Progenitor cell of endocrine pancreas (in vitro differentiated cells): ENCODE results near the gene SNAP29. TPM values are rescaled to one million over a fixed set of nuclear protein-coding genes. Genes with fewer than 3 reads are reported as not detected.
"Not testable (repeated sequence)": the region's sequence is repeated elsewhere in the genome, so short reads cannot be mapped to it uniquely, and the experiment has no call there.

ENCODE experiments used
- DNase-seq: peaks from one replicate; pipeline ENCODE4 v3.0.0; 2021; ENCODE audit warnings: low spot score; ENCODE audit not compliant: unreplicated experiment
- H3K27ac Mint-ChIP-seq: 2 replicates; pipeline ENCODE4 v1.8.0; 2021; ENCODE audit warnings: mild to moderate bottlenecking, moderate library complexity, mixed read lengths
- H3K27me3 Mint-ChIP-seq: 2 replicates; pipeline ENCODE4 v1.8.0; 2021; ENCODE audit warnings: mixed read lengths
- H3K36me3 Mint-ChIP-seq: 2 replicates; pipeline ENCODE4 v1.8.0; 2022; ENCODE audit warnings: mixed read lengths; ENCODE audit not compliant: insufficient read depth
- H3K4me1 Mint-ChIP-seq: 2 replicates; pipeline ENCODE4 v1.8.0; 2021; ENCODE audit warnings: low read depth, mixed read lengths
- H3K4me3 Mint-ChIP-seq: 2 replicates; pipeline ENCODE4 v1.8.0; 2021; ENCODE audit warnings: low read depth, mild to moderate bottlenecking, moderate library complexity, mixed read lengths
- H3K9me3 Mint-ChIP-seq: 2 replicates; pipeline ENCODE4 v1.8.0; 2021; ENCODE audit warnings: low read depth, mixed read lengths
- total RNA-seq: library from RNA; stranded (reverse); gene quantifications from 2 replicates; pipeline ENCODE4 v1.2.1, GENCODE V29; 2021
- TF ChIP-seq, protein P1 (sequence below): fragments of 200-600 bp; sonication (generic); IDR thresholded peaks from one replicate; pipeline ENCODE4 v1.5.0; 2021; ENCODE audit warnings: antibody characterized with exemption, mild to moderate bottlenecking; ENCODE audit not compliant: unreplicated experiment

SNAP29 gene
- total RNA-seq, 1 donor from 2014 or later: 20.6 TPM

DNA sequence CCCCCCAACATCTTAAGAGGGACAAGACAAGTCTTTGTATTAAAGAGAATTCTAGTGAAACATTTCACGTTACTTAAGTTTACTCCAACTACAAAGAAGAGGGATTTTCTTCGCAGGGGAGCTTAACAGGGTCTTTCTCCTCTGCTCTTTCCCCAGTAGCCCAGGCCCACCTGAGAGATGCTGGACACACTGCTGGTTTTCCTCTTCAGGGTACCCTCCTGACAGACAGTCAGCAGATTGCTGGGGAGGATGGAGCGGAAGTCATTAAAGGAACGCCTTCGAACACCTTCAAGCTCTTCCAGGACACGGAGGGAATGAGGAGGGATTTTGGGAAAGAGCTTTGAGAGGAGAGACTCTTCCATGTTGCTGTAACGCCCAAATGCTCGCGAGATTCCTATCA is 39.3 kb upstream of the SNAP29 start:
- H3K27me3 Mint-ChIP-seq: no peaks in the 10 kb centered on the region
- TF ChIP-seq, protein P1, sequence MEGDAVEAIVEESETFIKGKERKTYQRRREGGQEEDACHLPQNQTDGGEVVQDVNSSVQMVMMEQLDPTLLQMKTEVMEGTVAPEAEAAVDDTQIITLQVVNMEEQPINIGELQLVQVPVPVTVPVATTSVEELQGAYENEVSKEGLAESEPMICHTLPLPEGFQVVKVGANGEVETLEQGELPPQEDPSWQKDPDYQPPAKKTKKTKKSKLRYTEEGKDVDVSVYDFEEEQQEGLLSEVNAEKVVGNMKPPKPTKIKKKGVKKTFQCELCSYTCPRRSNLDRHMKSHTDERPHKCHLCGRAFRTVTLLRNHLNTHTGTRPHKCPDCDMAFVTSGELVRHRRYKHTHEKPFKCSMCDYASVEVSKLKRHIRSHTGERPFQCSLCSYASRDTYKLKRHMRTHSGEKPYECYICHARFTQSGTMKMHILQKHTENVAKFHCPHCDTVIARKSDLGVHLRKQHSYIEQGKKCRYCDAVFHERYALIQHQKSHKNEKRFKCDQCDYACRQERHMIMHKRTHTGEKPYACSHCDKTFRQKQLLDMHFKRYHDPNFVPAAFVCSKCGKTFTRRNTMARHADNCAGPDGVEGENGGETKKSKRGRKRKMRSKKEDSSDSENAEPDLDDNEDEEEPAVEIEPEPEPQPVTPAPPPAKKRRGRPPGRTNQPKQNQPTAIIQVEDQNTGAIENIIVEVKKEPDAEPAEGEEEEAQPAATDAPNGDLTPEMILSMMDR: no peak
- no peak overlapping the region for H3K4me3 Mint-ChIP-seq
- DNase-seq: no peak
- H3K9me3 Mint-ChIP-seq: no peaks in the 10 kb centered on the region
- H3K36me3 Mint-ChIP-seq: peaks cover 10% of the 10 kb centered on the region
- H3K4me1 Mint-ChIP-seq: no peaks in the 10 kb centered on the region
- peak overlapping the region; percentile 13 for H3K27ac Mint-ChIP-seq

DNA sequence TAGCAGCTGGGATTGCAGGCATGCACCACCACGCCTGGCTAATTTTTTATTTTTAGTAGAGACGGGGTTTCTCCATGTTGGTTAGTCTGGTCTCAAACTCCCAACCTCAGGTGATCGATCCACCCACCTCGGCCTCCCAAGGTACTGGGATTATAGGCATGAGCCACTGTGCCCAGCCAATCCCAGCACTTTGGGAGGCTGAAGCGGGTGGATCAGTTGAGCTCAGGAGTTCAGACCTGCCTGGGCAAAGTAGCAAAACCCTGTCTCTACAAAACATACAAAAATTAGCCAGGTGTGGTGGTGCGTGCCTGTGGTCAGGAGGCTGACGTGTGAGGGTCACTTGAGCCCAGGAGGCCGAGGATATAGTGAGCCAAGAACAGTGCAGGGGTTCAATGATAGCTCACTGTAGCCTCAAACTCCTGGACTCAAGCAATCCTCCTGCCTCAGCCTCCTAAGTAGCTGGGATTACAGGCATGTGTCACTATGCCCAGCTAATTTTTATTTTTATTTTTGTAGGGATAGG is 37.0 kb upstream of the SNAP29 start:
- H3K9me3 Mint-ChIP-seq, DNase-seq, H3K27me3 Mint-ChIP-seq, H3K4me1 Mint-ChIP-seq, H3K4me3 Mint-ChIP-seq, H3K27ac Mint-ChIP-seq: not testable (repeated sequence)
- H3K36me3 Mint-ChIP-seq: peaks cover 13% of the 10 kb centered on the region

DNA sequence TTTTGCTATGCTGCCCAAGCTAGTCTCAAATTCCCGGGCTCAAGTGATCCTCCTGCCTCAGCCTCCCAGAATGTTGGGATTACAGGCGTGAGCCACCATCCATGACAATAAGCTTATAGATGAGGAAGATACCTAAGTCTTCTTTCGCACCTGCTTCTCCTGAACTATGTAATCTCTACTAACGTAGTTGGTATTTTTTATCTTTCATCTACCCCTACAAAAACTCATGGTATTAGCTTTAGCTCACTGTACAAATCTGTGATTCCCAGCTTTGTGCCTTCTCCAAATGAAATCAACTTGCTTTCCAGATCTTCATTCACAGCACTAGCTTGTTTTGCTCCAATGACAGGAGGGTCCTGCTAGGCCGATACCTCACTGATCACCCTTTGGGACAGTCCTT is 36.6 kb upstream of the SNAP29 start:
- no peaks in the 10 kb centered on the region for H3K27me3 Mint-ChIP-seq
- TF ChIP-seq, protein P1: no peak

DNA sequence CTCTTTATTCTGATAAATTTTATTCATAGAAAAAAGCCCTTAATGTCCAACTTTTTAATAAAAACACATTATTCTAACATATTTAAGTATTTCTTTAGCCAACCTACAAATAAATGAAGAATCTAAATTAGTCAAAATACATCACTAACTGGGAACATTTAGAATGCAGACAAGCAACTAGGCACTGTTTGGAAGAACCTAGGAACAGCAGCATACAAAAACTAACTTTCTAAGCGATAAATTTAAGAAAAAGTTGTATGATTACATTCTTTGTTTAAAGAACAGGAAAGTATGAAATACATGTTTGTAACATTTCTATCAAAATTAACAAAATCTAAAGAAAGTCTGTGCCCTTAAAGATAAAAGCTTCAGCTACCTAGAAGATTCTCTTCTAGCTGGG is 35.5 kb upstream of the SNAP29 start:
- Mint-ChIP-seq H3K4me3 (no peak overlapping the region), H3K27me3 (no peaks in the 10 kb centered on the region), H3K4me1 (peaks cover 2% of the 10 kb centered on the region), H3K36me3 (peaks cover 22% of the 10 kb centered on the region), H3K9me3 (no peaks in the 10 kb centered on the region), H3K27ac (no peak overlapping the region)
- TF ChIP-seq, protein P1: no peak
- DNase-seq: no peak

More for the DNA sequence above, 36.6 kb upstream of the SNAP29 start:
- no peak for DNase-seq
- Mint-ChIP-seq H3K36me3 (peaks cover 18% of the 10 kb centered on the region), H3K4me1 (peaks cover 2% of the 10 kb centered on the region), H3K9me3 (no peaks in the 10 kb centered on the region), H3K4me3 (no peak overlapping the region), H3K27ac (no peak overlapping the region)

DNA sequence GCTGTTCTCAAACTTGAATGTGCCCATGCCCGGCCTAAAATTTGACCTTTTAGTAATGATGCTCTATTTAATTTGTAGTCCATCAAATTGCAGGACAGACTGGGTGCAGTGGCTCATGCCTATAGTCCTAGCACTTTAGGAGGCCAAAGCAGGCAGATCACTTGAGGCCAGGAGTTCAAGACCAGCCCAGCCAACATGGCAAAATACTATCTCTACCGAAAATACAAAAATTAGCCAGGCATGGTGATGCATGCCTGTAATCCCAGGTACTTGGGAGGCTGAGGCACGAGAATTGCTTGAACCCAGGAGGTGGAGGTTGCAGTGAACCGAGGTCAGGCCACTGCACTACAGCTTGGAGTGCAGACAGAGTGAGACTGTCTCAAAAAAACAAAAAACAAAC is 33.6 kb upstream of the SNAP29 start:
- H3K4me1 Mint-ChIP-seq, H3K4me3 Mint-ChIP-seq: not testable (repeated sequence)

DNA sequence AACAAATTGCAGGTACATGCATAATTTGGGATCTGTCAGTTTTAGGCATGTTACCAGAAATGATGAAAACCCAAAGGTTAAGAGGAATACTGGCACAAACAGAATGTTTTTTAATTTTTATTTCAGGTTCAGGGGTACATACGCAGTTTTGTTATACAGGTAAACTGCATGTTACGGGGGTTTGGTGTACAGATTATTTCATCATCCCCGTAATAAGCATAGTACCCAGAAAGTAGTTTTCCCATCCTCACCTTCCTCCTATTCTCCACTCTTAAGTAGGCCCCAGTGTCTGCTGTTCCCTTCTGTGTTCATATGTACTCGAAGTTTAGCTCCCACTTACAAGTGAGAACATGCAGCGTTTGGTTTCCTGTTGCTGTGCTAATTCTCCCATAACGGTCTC is 33.2 kb upstream of the SNAP29 start:
- Mint-ChIP-seq H3K4me1 (peaks cover 2% of the 10 kb centered on the region), H3K4me3 (no peak overlapping the region), H3K9me3 (no peaks in the 10 kb centered on the region), H3K27ac (no peak overlapping the region), H3K27me3 (no peaks in the 10 kb centered on the region), H3K36me3 (peaks cover 32% of the 10 kb centered on the region)
- TF ChIP-seq, protein P1: no peak
- no peak for DNase-seq

More for the DNA sequence above, 33.6 kb upstream of the SNAP29 start:
- H3K27me3 Mint-ChIP-seq, H3K9me3 Mint-ChIP-seq, H3K27ac Mint-ChIP-seq, DNase-seq: not testable (repeated sequence)
- H3K36me3 Mint-ChIP-seq: peaks cover 31% of the 10 kb centered on the region

DNA sequence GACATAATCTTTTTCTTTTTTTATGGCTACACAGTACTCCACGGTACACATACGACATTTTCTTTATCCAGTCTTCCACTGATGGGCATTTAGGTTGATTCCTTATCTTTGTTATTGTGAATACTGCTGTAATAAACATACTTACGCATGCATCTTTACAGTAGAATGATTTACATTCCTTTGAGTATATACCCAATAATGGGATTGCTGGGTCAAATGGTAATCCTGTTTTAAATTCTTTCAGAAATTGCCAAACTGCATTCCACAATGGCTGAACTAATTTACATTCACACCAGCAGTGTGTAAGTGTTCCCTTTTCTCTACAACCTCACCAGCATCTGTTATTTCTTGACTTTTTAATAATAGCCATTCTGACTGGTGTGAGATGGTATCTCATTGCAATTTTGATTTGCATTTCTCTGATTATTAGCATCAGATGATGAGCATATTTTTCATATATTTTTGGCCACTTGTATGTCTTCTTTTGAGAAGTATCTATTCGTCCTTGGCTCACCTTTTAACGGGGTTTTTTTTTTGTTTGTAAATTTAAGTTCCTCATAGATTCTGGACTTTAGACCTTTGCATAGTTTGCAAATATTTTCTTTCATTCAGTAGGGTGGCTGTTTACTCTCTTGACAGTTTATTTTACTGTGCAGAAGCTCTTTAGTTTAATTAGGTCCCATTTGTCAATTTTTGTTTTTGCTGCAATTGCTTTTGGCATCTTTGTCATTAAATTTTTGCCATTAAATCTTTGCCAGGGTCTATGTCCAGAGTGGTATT is 32.2 kb upstream of the SNAP29 start:
- H3K4me3 Mint-ChIP-seq, H3K4me1 Mint-ChIP-seq, H3K9me3 Mint-ChIP-seq, H3K27me3 Mint-ChIP-seq, DNase-seq: not testable (repeated sequence)
- H3K27ac Mint-ChIP-seq: peak overlapping the region; percentile 39
- H3K36me3 Mint-ChIP-seq: peaks cover 33% of the 10 kb centered on the region
